AG04449 (cell line): ENCODE measurements around the gene DOC2A.

Experiments used
- CTCF ChIA-PET: fragments of 350-600 bp; formaldehyde crosslinking; extraction: SDS; loops from one replicate; lab custom pipeline; 2021; ENCODE audit warnings: antibody characterized with exemption; lab: Yijun Ruan, JAX
- POLR2A ChIA-PET: fragments of 400-600, 350-600 bp; formaldehyde crosslinking; extraction: SDS; loops from one replicate; lab custom pipeline; 2020; ENCODE audit warnings: antibody characterized with exemption, inconsistent platforms; lab: Yijun Ruan, JAX
- DNase-seq: peaks from one replicate; pipeline ENCODE4 v3.0.0-alpha.2; 2010; ENCODE audit warnings: low read depth, low spot score
- H3K4me3 ChIP-seq: 2 replicates; pipeline ENCODE4 v1.5.1; 2011; ENCODE audit warnings: low read depth, mild to moderate bottlenecking, control low read depth, low read length
- CTCF ChIP-seq: IDR thresholded peaks from one replicate; pipeline ENCODE4 v1.5.1; 2011; ENCODE audit warnings: mild to moderate bottlenecking, moderate library complexity, low read length, control low read depth, inconsistent platforms; ENCODE audit not compliant: insufficient read depth; ENCODE audit errors: missing control alignments

Gene DOC2A

GRCh38 chr16:30004424-30004776, 6.4 kb downstream of the DOC2A start:
- no peak overlapping the region for H3K4me3 ChIP-seq
- CTCF ChIA-PET = interaction anchor here (0.8 to 3.5 kb wide), 11 partner anchors 8 to 302 kb away, joined by 3 to 23 read pairs (median 3); partner anchors contain the start of genes HIRIP3, INO80E and TLCD3B
- POLR2A ChIA-PET = interaction anchor here (0.7 to 1.3 kb wide), 2 partner anchors 78 to 104 kb away, joined by 3 to 4 read pairs; partner anchors contain the start of genes ASPHD1 and KCTD13
- TF ChIP-seq CTCF = no peak
- no peak for DNase-seq

- no peak for DNase-seq
- CTCF ChIA-PET = interaction anchor here (0.8 to 3.5 kb wide), 8 partner anchors 8 to 301 kb away, joined by 3 to 23 read pairs (median 4); partner anchors contain the start of genes HIRIP3, INO80E and TLCD3B
- H3K4me3 ChIP-seq = no peak overlapping the region
- POLR2A ChIA-PET = interaction anchor here (0.7 to 1.3 kb wide), 2 partner anchors 77 to 103 kb away, joined by 3 to 4 read pairs; partner anchors contain the start of genes ASPHD1 and KCTD13
- TF ChIP-seq CTCF = no peak
Measured at GRCh38 chr16:30003670-30004423, 7.0 kb downstream of the DOC2A start.

- no peak overlapping the region for H3K4me3 ChIP-seq
- CTCF ChIA-PET = interaction anchor here (1.2 kb wide), 1 partner anchor 126 kb away, joined by 4 read pairs; no protein-coding TSS in a partner anchor
- DNase-seq = no peak
- no peak for TF ChIP-seq CTCF
- POLR2A ChIA-PET = no interaction called here
Measured at GRCh38 chr16:30002614-30003346, 8.0 kb downstream of the DOC2A start.

GRCh38 chr16:30000735-30001631, 9.8 kb downstream of the DOC2A start:
- TF ChIP-seq CTCF = no peak
- POLR2A ChIA-PET = no interaction called here
- CTCF ChIA-PET = no interaction called here
- no peak for DNase-seq
- no peak overlapping the region for H3K4me3 ChIP-seq

- no peak for DNase-seq
- ChIA-PET POLR2A (no interaction called here), CTCF (no interaction called here)
- H3K4me3 ChIP-seq = no peak overlapping the region
- TF ChIP-seq CTCF = no peak
Measured at GRCh38 chr16:29999605-30000004, 11.2 kb downstream of the DOC2A start.
